ENCODE data around the gene CAVIN2.
"Not testable (repeated sequence)": the region's sequence is repeated elsewhere in the genome, so short reads cannot be mapped to it uniquely, and the experiment has no call there.

Gene CAVIN2

GRCh38 chr2:191797500-191797899 is 49.4 kb downstream of the CAVIN2 start:
- DNase-seq = no peak

- DNase-seq = no peak
Observed at GRCh38 chr2:191795715-191796114, 51.2 kb downstream of the CAVIN2 start.

GRCh38 chr2:191791953-191792560 is 54.8 kb downstream of the CAVIN2 start:
- DNase-seq = no peak

- DNase-seq = no peak
Observed at GRCh38 chr2:191790737-191791136, 56.2 kb downstream of the CAVIN2 start.

- DNase-seq = no peak
Observed at GRCh38 chr2:191789796-191790195, 57.1 kb downstream of the CAVIN2 start.

GRCh38 chr2:191786694-191787093 is 60.2 kb downstream of the CAVIN2 start:
- no peak for DNase-seq

- DNase-seq = not testable (repeated sequence)
Observed at GRCh38 chr2:191785651-191786050, 61.2 kb downstream of the CAVIN2 start.

All from COR-L47 (cell line).